Sigmoid colon (tissue), 7 donors: Measurements from ENCODE around the gene LUZP2. TPM values are rescaled to one million over a fixed set of nuclear protein-coding genes. Genes with fewer than 3 reads are reported as not detected.

Experiments used
- DNase-seq: peaks from one replicate; pipeline ENCODE4 v3.0.0-alpha.2; 2019
- H3K27ac ChIP-seq, 4 donors: fragments of 200-600 bp; sonication (generic); one replicate each; pipeline ENCODE4 v1.5.1; 2016 to 2019; ENCODE audit warnings: mild to moderate bottlenecking in 1 of 4
- H3K27me3 ChIP-seq, 3 donors: fragments of 200-600 bp; sonication (generic); one replicate each; pipeline ENCODE4 v1.5.1; 2019; ENCODE audit warnings: mild to moderate bottlenecking in 1 of 3
- H3K36me3 ChIP-seq, 4 donors: fragments of 200-600 bp; sonication (generic); one replicate each; pipeline ENCODE4 v1.5.1; 2016 to 2019
- H3K4me1 ChIP-seq, 4 donors: fragments of 200-600 bp; sonication (generic); one replicate each; pipeline ENCODE4 v1.5.1; 2017 to 2019
- H3K4me3 ChIP-seq, 4 donors: fragments of 200-600 bp; sonication (generic); one replicate each; pipeline ENCODE4 v1.5.1; 2017 to 2019; ENCODE audit warnings: mild to moderate bottlenecking in 2 of 4, moderate library complexity in 1 of 4
- H3K9me3 ChIP-seq, 4 donors: fragments of 200-600 bp in 3 of 4; sonication (generic) in 3 of 4; one replicate each; pipeline versions ENCODE4 v1.5.1 to v1.6.1; 2013 to 2019
- CTCF ChIP-seq, 4 experiments: fragments of 450-650 bp in 3 of 4; fragments of 200-600 bp in 1 of 4; IDR thresholded peaks; one replicate each; pipeline ENCODE4 v1.5.1; 2016 to 2019; ENCODE audit warnings: antibody characterized with exemption in 4 of 4, mild to moderate bottlenecking in 3 of 4, moderate library complexity in 2 of 4
- EP300 ChIP-seq, 4 donors: sonication (generic); formaldehyde crosslinking; IDR thresholded peaks; one replicate each; pipeline ENCODE4 v1.6.1; 2017; ENCODE audit warnings: antibody characterized with exemption in 4 of 4
- POLR2A ChIP-seq, 2 donors: fragments of 450-650 bp; IDR thresholded peaks; one replicate each; pipeline ENCODE4 v1.6.1; 2016; ENCODE audit warnings: antibody characterized with exemption in 2 of 2, mild to moderate bottlenecking in 2 of 2, moderate library complexity in 2 of 2
- POLR2AphosphoS5 ChIP-seq, 4 donors: sonication (generic); formaldehyde crosslinking; IDR thresholded peaks; one replicate each; pipeline ENCODE4 v1.6.1; 2017; ENCODE audit warnings: antibody characterized with exemption in 4 of 4
- WGBS, 2 donors: extraction: QIAGEN DNeasy Blood & Tissue Kit; methylation state at CpG; one replicate each; pipeline ENCODE4 v1.1.7; 2013; 5-methylcytosine and 5-hydroxymethylcytosine counted together
- intact Hi-C: fragments of 100-400 bp; cut with DNase I; formaldehyde crosslinking; loops from one replicate; pipeline ENCODE4 v1.15.1; 2023
- polyA plus RNA-seq, 3 donors: library from polyadenylated mRNA; stranded (reverse); fragments of 200-250 nt; gene quantifications; one replicate each; pipeline ENCODE4 v1.2.3, GENCODE V29; 2013
- total RNA-seq, 4 donors: library from RNA; depleted of rRNA; stranded (reverse); fragments of >200 nt; gene quantifications; one replicate each; pipeline ENCODE4 v1.1.0, GENCODE V29; 2016
- donor health status: healthy with polysubstance abuse.
- donor health status: Bipolar disorder and iron deficiency.
- donor health status: healthy.

LUZP2 gene
- total and polyA plus RNA-seq, 7 donors: 0.16 to 2.1 (median 0.83) TPM

- 13 to 49% methylated on average over 2 of the region's 2 CpGs for WGBS, 2 donors
- intact Hi-C loops: no loop called here
- H3K4me3 ChIP-seq: no peak overlapping the region
- no peak overlapping the region for H3K27ac ChIP-seq
- H3K27me3 ChIP-seq: no peaks in the 10 kb centered on the region
- no peaks in the 10 kb centered on the region for H3K9me3 ChIP-seq
- H3K36me3 ChIP-seq: no peaks in the 10 kb centered on the region
- no peaks in the 10 kb centered on the region for H3K4me1 ChIP-seq
- TF ChIP-seq POLR2AphosphoS5 (IDR thresholded peaks at IDR 0.05) (no peak), EP300 (IDR thresholded peaks at IDR 0.05) (no peak), CTCF (IDR thresholded peaks at IDR 0.05) (no peak), POLR2A (IDR thresholded peaks at IDR 0.05) (no peak)
- no peak for DNase-seq
Measured at GRCh38 chr11:24828938-24829605, 332.2 kb downstream of the LUZP2 start.

GRCh38 chr11:24833573-24833972, 336.7 kb downstream of the LUZP2 start:
- Histone ChIP-seq H3K4me1 (no peaks in the 10 kb centered on the region), H3K27me3 (no peaks in the 10 kb centered on the region), H3K36me3 (no peaks in the 10 kb centered on the region), H3K4me3 (no peak overlapping the region), H3K27ac (no peak overlapping the region), H3K9me3 (no peaks in the 10 kb centered on the region)
- WGBS, 2 donors: 43 to 70% methylated on average over 9 of the region's 9 CpGs
- TF ChIP-seq POLR2A (IDR thresholded peaks at IDR 0.05): no peak
- no peak for TF ChIP-seq EP300 (IDR thresholded peaks at IDR 0.05)
- DNase-seq: no peak
- intact Hi-C loops: no loop called here

GRCh38 chr11:24837112-24837511, 340.3 kb downstream of the LUZP2 start:
- intact Hi-C loops: no loop called here
- Histone ChIP-seq H3K4me1 (peaks cover 0 to 3% (median 0%) of the 10 kb centered on the region in 4 donors), H3K4me3 (no peak overlapping the region), H3K27ac (no peak overlapping the region), H3K27me3 (no peaks in the 10 kb centered on the region), H3K36me3 (no peaks in the 10 kb centered on the region), H3K9me3 (no peaks in the 10 kb centered on the region)
- TF ChIP-seq EP300 (IDR thresholded peaks at IDR 0.05): no peak
- no peak for TF ChIP-seq POLR2A (IDR thresholded peaks at IDR 0.05)
- no peak for TF ChIP-seq POLR2AphosphoS5 (IDR thresholded peaks at IDR 0.05)
- TF ChIP-seq CTCF (IDR thresholded peaks at IDR 0.05): no peak
- 89% methylated on average over 2 of the region's 2 CpGs for WGBS, 2 donors
- DNase-seq: no peak

GRCh38 chr11:24842308-24842707, 345.5 kb downstream of the LUZP2 start:
- H3K27me3 ChIP-seq: no peaks in the 10 kb centered on the region
- WGBS, 2 donors: 77 to 82% methylated on average over 2 of the region's 2 CpGs
- H3K4me3 ChIP-seq: no peak overlapping the region
- DNase-seq: no peak
- no peaks in the 10 kb centered on the region for H3K9me3 ChIP-seq
- no peak overlapping the region for H3K27ac ChIP-seq
- TF ChIP-seq CTCF (IDR thresholded peaks at IDR 0.05) (no peak), POLR2AphosphoS5 (IDR thresholded peaks at IDR 0.05) (no peak), EP300 (IDR thresholded peaks at IDR 0.05) (no peak)
- peaks cover 0 to 3% (median 0%) of the 10 kb centered on the region in 4 donors for H3K4me1 ChIP-seq
- intact Hi-C loops: no loop called here
- H3K36me3 ChIP-seq: no peaks in the 10 kb centered on the region

- no peak overlapping the region for H3K27ac ChIP-seq
- H3K36me3 ChIP-seq: no peaks in the 10 kb centered on the region
- DNase-seq: no peak
- H3K27me3 ChIP-seq: no peaks in the 10 kb centered on the region
- WGBS, 2 donors: 91 to 96% methylated on average over 1 of the region's 1 CpG
- no peak overlapping the region for H3K4me3 ChIP-seq
- TF ChIP-seq CTCF (IDR thresholded peaks at IDR 0.05) (no peak), POLR2AphosphoS5 (IDR thresholded peaks at IDR 0.05) (no peak), EP300 (IDR thresholded peaks at IDR 0.05) (no peak), POLR2A (IDR thresholded peaks at IDR 0.05) (no peak)
- peaks cover 0 to 3% (median 0%) of the 10 kb centered on the region in 4 donors for H3K4me1 ChIP-seq
- intact Hi-C loops: no loop called here
- H3K9me3 ChIP-seq: no peaks in the 10 kb centered on the region
Measured at GRCh38 chr11:24844406-24844805, 347.6 kb downstream of the LUZP2 start.
